ENCODE results near the gene UNC45B. TPM values are rescaled to one million over a fixed set of nuclear protein-coding genes. Genes with fewer than 3 reads are reported as not detected.

UNC45B gene
- total and polyA plus RNA-seq, 2 of the 8 experiments (the other 6 are each of a cell fraction or from before 2014, with no cell fraction given), result 0.06 to 0.15 TPM

DNA sequence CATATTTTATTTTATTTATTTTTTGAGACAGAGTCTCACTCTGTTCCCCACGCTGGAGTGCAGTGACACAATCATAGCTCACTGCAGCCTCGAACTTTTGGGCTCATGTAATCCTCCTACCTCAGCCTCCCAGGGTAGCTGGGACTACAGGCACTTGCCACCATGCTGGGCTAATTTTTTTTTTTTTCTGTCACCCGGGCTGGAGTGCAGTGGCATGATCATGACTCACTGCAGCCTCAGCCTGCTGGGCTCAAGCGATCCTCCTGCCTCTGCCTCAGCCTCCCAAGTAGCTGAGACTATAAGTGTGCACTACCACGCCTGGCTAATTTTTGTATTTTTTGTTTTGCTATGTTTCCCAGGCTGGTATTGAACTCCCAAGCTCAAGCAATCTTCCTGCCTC is 17.1 kb downstream of the UNC45B start (continued):
- no peak for TF ChIP-seq SUZ12 (IDR thresholded peaks at IDR 0.05; ENCODE audit: low read length)
- no peak for TF ChIP-seq SP1 (IDR thresholded peaks at IDR 0.05; ENCODE audit: low read depth, low read length)
- TF ChIP-seq POU5F1 (IDR thresholded peaks at IDR 0.05; ENCODE audit: low read depth, low read length), result no peak
- TF ChIP-seq RNF2 (IDR thresholded peaks at IDR 0.05; ENCODE audit: borderline replicate concordance, low read depth, low read length, missing control alignments, poor library complexity, severe bottlenecking), result no peak
- no peak for TF ChIP-seq RAD21 (IDR thresholded peaks at IDR 0.05 in 1 of 2, conservative IDR thresholded peaks at IDR 0.05 in 1 of 2; ENCODE audit: low read depth in 2 of 2, low read length in 2 of 2)
